GM21390 (cell line): Measurements from ENCODE around the gene RRP15.

Experiments used
- ATAC-seq: cut with Tn5 transposase; IDR thresholded peaks from one replicate; pipeline ENCODE4 v1.9.1; 2021; ENCODE audit not compliant: unreplicated experiment

RRP15 gene

DNA sequence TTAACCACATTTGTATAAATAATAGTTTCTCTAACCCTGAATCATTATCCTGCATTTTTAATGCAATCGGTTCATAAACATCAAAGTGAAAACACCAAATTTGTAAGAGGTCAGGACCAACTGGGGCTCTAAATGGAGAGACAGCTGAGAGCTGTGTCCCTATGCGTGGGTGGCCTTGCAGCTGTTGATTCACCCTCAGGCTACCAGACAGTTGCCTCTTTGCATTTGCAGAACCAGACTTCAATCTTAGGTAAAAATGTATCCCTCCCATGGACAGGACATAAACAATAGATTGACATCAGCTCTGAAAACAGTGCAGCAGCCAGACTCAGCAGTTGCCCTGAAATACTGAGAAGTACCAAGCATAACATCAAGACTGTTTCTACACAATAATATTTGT is 51.2 kb downstream of the RRP15 start:
- ATAC-seq: no peak

GRCh38 chr1:218339267-218339831 is 54.3 kb downstream of the RRP15 start:
- no peak for ATAC-seq

DNA sequence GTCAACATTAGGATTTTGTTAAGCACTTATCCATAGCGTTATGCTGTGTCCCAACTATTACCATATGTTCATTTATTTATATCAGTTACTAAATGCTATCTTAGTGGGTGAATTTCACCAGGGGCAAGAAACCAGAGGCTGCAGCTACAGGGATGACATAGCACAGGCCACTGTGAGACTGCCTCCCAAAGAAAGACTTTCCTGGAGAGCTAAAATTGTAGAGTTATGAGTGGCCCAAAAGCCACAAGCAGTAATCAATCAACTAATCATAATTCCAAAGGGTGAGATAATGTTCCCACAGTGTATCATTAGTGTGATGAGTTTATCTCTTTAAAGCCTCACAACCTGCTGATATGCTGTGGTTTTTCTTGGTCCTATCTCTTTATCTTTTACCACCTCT is 56.2 kb downstream of the RRP15 start:
- ATAC-seq: no peak

- ATAC-seq: no peak
These were observed 57.0 kb downstream of the RRP15 start for GRCh38 chr1:218342091-218342490.

GRCh38 chr1:218344814-218345672 is 60.0 kb downstream of the RRP15 start, which contains the start of gene TGFB2:
TSS of gene TGFB2 (plus strand) at chr1:218345336. CDS start at chr1:218346702, 1,366 bp downstream.
- ATAC-seq: peak; percentile 48

DNA sequence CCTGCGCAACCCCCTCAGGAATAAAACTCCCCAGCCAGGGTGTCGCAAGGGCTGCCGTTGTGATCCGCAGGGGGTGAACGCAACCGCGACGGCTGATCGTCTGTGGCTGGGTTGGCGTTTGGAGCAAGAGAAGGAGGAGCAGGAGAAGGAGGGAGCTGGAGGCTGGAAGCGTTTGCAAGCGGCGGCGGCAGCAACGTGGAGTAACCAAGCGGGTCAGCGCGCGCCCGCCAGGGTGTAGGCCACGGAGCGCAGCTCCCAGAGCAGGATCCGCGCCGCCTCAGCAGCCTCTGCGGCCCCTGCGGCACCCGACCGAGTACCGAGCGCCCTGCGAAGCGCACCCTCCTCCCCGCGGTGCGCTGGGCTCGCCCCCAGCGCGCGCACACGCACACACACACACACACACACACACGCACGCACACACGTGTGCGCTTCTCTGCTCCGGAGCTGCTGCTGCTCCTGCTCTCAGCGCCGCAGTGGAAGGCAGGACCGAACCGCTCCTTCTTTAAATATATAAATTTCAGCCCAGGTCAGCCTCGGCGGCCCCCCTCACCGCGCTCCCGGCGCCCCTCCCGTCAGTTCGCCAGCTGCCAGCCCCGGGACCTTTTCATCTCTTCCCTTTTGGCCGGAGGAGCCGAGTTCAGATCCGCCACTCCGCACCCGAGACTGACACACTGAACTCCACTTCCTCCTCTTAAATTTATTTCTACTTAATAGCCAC is 60.7 kb downstream of the RRP15 start:
- peak; percentile 61 for ATAC-seq

DNA sequence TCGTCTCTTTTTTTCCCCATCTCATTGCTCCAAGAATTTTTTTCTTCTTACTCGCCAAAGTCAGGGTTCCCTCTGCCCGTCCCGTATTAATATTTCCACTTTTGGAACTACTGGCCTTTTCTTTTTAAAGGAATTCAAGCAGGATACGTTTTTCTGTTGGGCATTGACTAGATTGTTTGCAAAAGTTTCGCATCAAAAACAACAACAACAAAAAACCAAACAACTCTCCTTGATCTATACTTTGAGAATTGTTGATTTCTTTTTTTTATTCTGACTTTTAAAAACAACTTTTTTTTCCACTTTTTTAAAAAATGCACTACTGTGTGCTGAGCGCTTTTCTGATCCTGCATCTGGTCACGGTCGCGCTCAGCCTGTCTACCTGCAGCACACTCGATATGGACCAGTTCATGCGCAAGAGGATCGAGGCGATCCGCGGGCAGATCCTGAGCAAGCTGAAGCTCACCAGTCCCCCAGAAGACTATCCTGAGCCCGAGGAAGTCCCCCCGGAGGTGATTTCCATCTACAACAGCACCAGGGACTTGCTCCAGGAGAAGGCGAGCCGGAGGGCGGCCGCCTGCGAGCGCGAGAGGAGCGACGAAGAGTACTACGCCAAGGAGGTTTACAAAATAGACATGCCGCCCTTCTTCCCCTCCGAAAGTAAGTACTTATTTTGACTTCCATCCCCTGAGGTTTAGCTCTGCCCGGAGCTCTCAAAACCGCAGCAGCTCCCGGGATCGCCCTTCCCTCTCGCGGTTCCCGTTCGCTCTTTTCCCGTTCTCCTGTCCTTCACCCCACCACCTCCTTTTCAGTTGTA is 61.5 kb downstream of the RRP15 start:
- no peak for ATAC-seq

GRCh38 chr1:218347336-218347722 is 62.2 kb downstream of the RRP15 start:
- ATAC-seq: no peak

GRCh38 chr1:218347723-218348627 is 62.9 kb downstream of the RRP15 start:
- no peak for ATAC-seq

DNA sequence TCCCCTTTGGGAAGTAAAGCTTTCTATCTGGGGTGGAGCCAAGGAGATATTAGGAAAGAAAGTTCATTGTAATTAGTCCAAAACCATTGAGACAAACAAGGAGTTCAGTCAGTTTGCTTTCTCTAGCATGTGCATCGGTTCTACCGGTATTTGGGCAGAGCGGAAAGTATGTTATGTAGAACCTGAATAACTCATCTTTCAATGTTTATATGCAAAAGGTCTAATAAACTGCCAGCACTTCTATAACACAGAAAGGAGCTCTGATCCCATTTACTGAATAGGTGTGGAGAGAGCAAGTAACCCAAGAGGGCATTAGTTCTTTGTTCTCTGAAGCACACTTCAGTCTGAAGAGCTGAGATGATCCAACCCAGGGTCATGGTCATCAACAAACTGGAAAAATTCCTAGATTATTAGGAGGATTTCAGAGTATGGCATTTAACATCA is 63.6 kb downstream of the RRP15 start:
- ATAC-seq: no peak

GRCh38 chr1:218349348-218350034 is 64.4 kb downstream of the RRP15 start:
- no peak for ATAC-seq

DNA sequence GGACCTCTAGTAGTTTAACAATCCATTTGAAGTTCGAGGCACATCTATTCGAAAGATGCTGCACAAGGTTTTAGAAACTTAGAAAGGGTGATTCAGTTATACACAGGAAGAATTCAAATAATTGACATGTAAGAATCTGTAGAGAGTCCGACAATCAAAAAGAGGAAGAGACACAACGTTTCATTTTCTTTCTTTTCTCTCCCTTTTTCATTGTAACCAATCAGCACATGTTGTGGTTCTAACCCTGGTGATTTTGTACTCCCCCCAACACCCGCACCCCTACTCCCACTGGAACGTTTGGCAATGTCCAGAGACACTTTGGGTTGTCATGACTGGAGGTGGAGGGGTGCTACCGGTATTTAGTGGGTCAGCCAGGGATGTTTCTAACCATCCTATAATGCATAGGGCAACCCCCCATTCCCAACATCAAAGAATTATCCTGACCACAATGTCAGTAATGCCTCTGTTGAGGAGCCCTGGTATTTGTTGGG is 65.0 kb downstream of the RRP15 start:
- no peak for ATAC-seq

DNA sequence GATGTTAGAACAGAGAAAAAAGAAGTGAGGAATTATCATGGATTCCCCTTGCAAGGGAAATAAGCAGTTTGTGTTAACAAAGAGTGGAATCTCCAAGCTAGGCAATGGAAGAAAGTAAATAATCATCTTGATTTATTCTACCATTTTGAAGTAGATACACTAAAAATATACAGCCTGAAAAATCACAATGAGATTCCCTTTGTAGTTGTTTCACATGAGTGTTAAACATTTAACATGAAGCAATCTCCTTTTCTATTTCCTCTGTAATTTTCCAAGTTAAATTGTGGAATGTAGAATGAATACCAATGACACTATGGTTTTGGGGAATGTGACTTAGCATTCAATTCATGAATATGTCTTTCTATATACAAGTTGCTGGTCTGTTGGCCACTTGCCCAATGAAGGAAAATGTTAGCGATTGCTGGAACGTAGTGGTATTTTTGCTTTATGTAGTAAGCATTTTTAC is 65.7 kb downstream of the RRP15 start:
- ATAC-seq: no peak

GRCh38 chr1:218351391-218352074 is 66.4 kb downstream of the RRP15 start:
- peak; percentile 78 for ATAC-seq

- ATAC-seq: no peak
These were observed 67.0 kb downstream of the RRP15 start for GRCh38 chr1:218352075-218352438.

- ATAC-seq: no peak
These were observed 68.6 kb downstream of the RRP15 start for GRCh38 chr1:218353656-218354055.

DNA sequence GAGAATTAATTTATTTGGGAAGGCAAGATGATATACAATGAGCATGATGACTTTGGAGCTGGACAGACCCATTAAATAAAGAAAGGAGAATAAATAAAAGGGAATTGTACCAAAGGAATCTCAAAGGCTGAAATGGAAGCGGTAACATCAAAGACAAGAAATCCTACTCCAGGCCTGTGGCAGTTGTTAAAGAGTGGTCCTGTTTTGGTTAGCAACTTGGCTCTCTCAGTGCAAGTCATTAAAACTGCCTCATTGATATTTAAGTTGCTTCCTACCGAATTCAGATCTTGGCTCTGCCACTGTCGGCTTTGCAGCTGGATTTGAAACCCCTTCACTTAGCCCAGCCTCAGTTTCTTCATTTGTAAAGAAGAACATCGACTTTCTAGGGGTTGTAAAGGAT is 70.2 kb downstream of the RRP15 start:
- no peak for ATAC-seq

DNA sequence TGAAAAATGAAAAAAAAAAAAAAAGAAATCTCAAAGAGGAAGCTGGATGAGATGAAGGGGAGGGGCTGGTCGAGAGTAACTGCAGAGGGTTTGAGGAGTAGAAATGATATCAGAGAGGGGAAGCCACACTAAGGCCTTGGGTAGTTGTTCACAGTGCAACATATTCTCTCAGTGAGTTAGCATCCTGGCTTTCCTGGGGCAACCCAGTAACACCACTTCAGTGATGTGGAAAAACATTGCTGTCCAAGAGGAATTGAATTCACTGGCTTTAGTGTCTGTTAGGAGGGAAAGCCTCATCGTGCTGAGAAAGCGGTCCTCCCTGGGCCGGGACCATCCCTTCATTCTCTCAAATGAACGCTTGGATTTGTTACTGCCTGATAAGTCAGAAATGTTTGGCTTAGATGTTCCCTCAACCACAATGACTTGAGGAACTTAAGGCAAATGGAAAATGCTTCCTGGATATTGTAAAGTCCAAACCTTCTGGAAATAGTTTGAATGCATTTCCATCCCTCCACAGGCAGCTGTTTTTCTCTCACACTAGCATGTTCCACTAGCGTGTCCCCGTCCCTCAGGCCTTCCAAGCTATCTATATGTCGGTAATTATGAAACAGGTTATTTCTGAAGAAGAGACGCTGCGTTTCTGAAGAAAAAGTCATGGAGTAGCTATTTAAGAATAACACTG is 72.3 kb downstream of the RRP15 start:
- ATAC-seq: no peak
